K562 (cell line): ENCODE results near the gene SH3BP5. TPM values are rescaled to one million over a fixed set of nuclear protein-coding genes. Genes with fewer than 3 reads are reported as not detected.

Source experiments
- ARHGAP35 ChIP-seq: fragments of 450-650 bp; IDR thresholded peaks from 2 replicates; pipeline ENCODE4 v1.6.1; 2018; ENCODE audit not compliant: partially characterized antibody
- BCL6 ChIP-seq: fragments of 250-450 bp; sonication (Bioruptor Pico); IDR thresholded peaks from 2 replicates; pipeline ENCODE4 v1.4.0; 2020
- BRCA1 ChIP-seq, 2 experiments: fragments of 450-650 bp in 1 of 2; sonication (generic) in 1 of 2; formaldehyde crosslinking in 1 of 2; IDR thresholded peaks; 2 replicates each; pipeline versions ENCODE4 v1.5.0 to v1.6.1; 2017 to 2020; ENCODE audit warnings: mild to moderate bottlenecking in 1 of 2, missing genetic modification reagents in 1 of 2
- ETV6 ChIP-seq, 3 experiments: fragments of 150-350 bp in 1 of 3; sonication (generic) in 1 of 3; formaldehyde crosslinking in 1 of 3; IDR thresholded peaks; 2 replicates each; pipeline versions ENCODE4 v1.6.1 to v1.8.0; 2014 to 2022; ENCODE audit warnings: borderline replicate concordance in 2 of 3, low read depth in 2 of 3, antibody characterized with exemption in 1 of 3, low read length in 1 of 3, mild to moderate bottlenecking in 1 of 3, missing genetic modification reagents in 1 of 3
- MAZ ChIP-seq, 2 experiments: fragments of 450-650 bp in 1 of 2; sonication (generic) in 1 of 2; formaldehyde crosslinking; IDR thresholded peaks in 1 of 2; conservative IDR thresholded peaks in 1 of 2; 2 replicates each; pipeline versions ENCODE4 v1.4.0 to v1.5.0; 2020; ENCODE audit warnings: mild to moderate bottlenecking in 1 of 2, missing genetic modification reagents in 1 of 2
- NCOA2 ChIP-seq, 2 experiments: fragments of 450-650 bp; IDR thresholded peaks; 2 replicates each; pipeline ENCODE4 v1.6.1; 2018; ENCODE audit warnings: mild to moderate bottlenecking in 2 of 2, moderate library complexity in 1 of 2; ENCODE audit not compliant: partially characterized antibody in 2 of 2
- PRPF4 ChIP-seq: fragments of 200-400 bp; formaldehyde crosslinking; IDR thresholded peaks from one replicate; pipeline ENCODE4 v1.6.1; 2017; ENCODE audit warnings: low read length, low read depth, mild to moderate bottlenecking; ENCODE audit not compliant: insufficient read depth, poor library complexity, severe bottlenecking
- RHOXF2B ChIP-seq: fragments of 250-450 bp; sonication (Bioruptor Pico); conservative IDR thresholded peaks from 2 replicates; pipeline ENCODE4 v1.5.1; 2021
- SAP30 ChIP-seq: fragments of 200-600 bp; sonication (generic); IDR thresholded peaks from 2 replicates; pipeline ENCODE4 v1.6.1; 2012; ENCODE audit warnings: borderline replicate concordance, low read depth, mild to moderate bottlenecking, moderate library complexity, low read length, control low read depth, inconsistent platforms; ENCODE audit not compliant: insufficient read depth, poor library complexity, severe bottlenecking
- STAG1 ChIP-seq: sonication (generic); formaldehyde crosslinking; IDR thresholded peaks from 2 replicates; pipeline ENCODE4 v1.5.0; 2020; ENCODE audit warnings: missing genetic modification reagents, borderline replicate concordance
- ZNF124 ChIP-seq: sonication (generic); formaldehyde crosslinking; IDR thresholded peaks from 2 replicates; pipeline ENCODE4 v1.8.1; 2022; ENCODE audit warnings: missing genetic modification reagents
- ZNF3 ChIP-seq: fragments of 250-450 bp; sonication (Bioruptor Pico); IDR thresholded peaks from 2 replicates; pipeline ENCODE4 v1.5.0; 2021; ENCODE audit warnings: mild to moderate bottlenecking, moderate library complexity
- ZNF695 ChIP-seq: fragments of 450-650 bp; formaldehyde crosslinking; IDR thresholded peaks from 2 replicates; pipeline ENCODE4 v1.4.0; 2020; ENCODE audit warnings: mild to moderate bottlenecking, moderate library complexity
- polyA plus RNA-seq, 8 experiments: library from polyadenylated mRNA; depleted of rRNA in 4 of 8; stranded (reverse) in 5 of 8; unstranded in 3 of 8; fragments of >200 nt; fragmentation: Nextera tagmentation in 2 of 8; fragmentation: Illumina TruSeq in 1 of 8; extraction: Ambion mirVana in 2 of 8; extraction: Trizol in 1 of 8; gene quantifications; 2 replicates each; pipeline versions ENCODE4 v1.2.1 to v1.2.3, GENCODE V29; 2011 to 2014; ENCODE audit warnings: inconsistent platforms in 1 of 8, missing spikeins in 1 of 8
- total RNA-seq, 7 experiments: library from RNA; depleted of rRNA in 6 of 7; stranded (reverse); fragments of >200 nt in 6 of 7; fragmentation: Illumina TruSeq in 2 of 7; extraction: Trizol in 2 of 7; gene quantifications; 2 replicates each; pipeline versions ENCODE4 v1.2.1 to v1.2.3, GENCODE V29; 2011 to 2021; ENCODE audit warnings: low replicate concordance in 1 of 7
- TF ChIP-seq, protein P1 (sequence below): fragments of 150-350 bp; conservative IDR thresholded peaks from 2 replicates; pipeline ENCODE4 v1.6.1; 2014; ENCODE audit warnings: low read length
- TF ChIP-seq, protein P2 (sequence below): fragments of 450-650 bp; formaldehyde crosslinking; IDR thresholded peaks from 2 replicates; pipeline ENCODE4 v1.4.0; 2020; ENCODE audit warnings: mild to moderate bottlenecking, moderate library complexity
- TF ChIP-seq, protein P3 (sequence below): fragments of 250-450 bp; sonication (Bioruptor Pico); IDR thresholded peaks from 2 replicates; pipeline ENCODE4 v1.5.0; 2021; ENCODE audit warnings: mild to moderate bottlenecking, borderline replicate concordance
- TF ChIP-seq, protein P4 (sequence below), 3 experiments: IDR thresholded peaks in 2 of 3; conservative IDR thresholded peaks in 1 of 3; 2 replicates each; pipeline ENCODE4 v1.5.1; 2011 to 2012; ENCODE audit warnings: low read length in 3 of 3, mild to moderate bottlenecking in 3 of 3, control low read depth in 2 of 3, improper control_type of control experiment in 1 of 3, inconsistent platforms in 1 of 3, low read depth in 1 of 3, mixed read lengths in 1 of 3, moderate library complexity in 1 of 3; ENCODE audit not compliant: insufficient read depth in 2 of 3
- TF ChIP-seq, protein P5 (sequence below): sonication (generic); formaldehyde crosslinking; IDR thresholded peaks from 2 replicates; pipeline ENCODE4 v1.9.0; 2022; ENCODE audit warnings: mild to moderate bottlenecking, missing genetic modification reagents

SH3BP5 gene
- total and polyA plus RNA-seq, 9 of the 15 experiments (the other 6 are each of a cell fraction or from before 2014, with no cell fraction given), result 2.9 to 29.0 (median 14.9) TPM

GRCh38 chr3:15241341-15241740 lies 91.0 kb downstream of the SH3BP5 start (continued):
- TF ChIP-seq, protein P1, sequence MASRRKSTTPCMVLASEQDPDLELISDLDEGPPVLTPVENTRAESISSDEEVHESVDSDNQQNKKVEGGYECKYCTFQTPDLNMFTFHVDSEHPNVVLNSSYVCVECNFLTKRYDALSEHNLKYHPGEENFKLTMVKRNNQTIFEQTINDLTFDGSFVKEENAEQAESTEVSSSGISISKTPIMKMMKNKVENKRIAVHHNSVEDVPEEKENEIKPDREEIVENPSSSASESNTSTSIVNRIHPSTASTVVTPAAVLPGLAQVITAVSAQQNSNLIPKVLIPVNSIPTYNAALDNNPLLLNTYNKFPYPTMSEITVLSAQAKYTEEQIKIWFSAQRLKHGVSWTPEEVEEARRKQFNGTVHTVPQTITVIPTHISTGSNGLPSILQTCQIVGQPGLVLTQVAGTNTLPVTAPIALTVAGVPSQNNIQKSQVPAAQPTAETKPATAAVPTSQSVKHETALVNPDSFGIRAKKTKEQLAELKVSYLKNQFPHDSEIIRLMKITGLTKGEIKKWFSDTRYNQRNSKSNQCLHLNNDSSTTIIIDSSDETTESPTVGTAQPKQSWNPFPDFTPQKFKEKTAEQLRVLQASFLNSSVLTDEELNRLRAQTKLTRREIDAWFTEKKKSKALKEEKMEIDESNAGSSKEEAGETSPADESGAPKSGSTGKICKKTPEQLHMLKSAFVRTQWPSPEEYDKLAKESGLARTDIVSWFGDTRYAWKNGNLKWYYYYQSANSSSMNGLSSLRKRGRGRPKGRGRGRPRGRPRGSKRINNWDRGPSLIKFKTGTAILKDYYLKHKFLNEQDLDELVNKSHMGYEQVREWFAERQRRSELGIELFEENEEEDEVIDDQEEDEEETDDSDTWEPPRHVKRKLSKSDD, result no peak
- TF ChIP-seq BCL6 (no peak), ZNF124 (CRISPR knock-in tag) (no peak), RHOXF2B (CRISPR knock-in tag) (no peak), PRPF4 (no peak), SAP30 (no peak), ARHGAP35 (no peak), ZNF3 (CRISPR knock-in tag) (no peak), NCOA2 (IDR thresholded peaks at IDR 0.05; ENCODE audit: partially characterized antibody in 2 of 2) (no peak), ETV6 (IDR thresholded peaks at IDR 0.05; ENCODE audit: borderline replicate concordance in 1 of 2, low read depth in 2 of 2, low read length in 1 of 2) (no peak), ETV6 (CRISPR knock-in tag; IDR thresholded peaks at IDR 0.05; ENCODE audit: borderline replicate concordance) (no peak), MAZ (CRISPR knock-in tag; conservative IDR thresholded peaks at IDR 0.05 in 1 of 2, IDR thresholded peaks at IDR 0.05 in 1 of 2) (0 out of 4 replicates have a peak, but pooled peaks of 1 of the 2 experiments have one; percentile 18), BRCA1 (IDR thresholded peaks at IDR 0.05) (no peak), BRCA1 (CRISPR knock-in tag; IDR thresholded peaks at IDR 0.05) (no peak), STAG1 (CRISPR knock-in tag) (peak; percentile 43; the same call in 1 of the 2 replicates), ZNF695 (CRISPR knock-in tag) (no peak)
- TF ChIP-seq, protein P2, sequence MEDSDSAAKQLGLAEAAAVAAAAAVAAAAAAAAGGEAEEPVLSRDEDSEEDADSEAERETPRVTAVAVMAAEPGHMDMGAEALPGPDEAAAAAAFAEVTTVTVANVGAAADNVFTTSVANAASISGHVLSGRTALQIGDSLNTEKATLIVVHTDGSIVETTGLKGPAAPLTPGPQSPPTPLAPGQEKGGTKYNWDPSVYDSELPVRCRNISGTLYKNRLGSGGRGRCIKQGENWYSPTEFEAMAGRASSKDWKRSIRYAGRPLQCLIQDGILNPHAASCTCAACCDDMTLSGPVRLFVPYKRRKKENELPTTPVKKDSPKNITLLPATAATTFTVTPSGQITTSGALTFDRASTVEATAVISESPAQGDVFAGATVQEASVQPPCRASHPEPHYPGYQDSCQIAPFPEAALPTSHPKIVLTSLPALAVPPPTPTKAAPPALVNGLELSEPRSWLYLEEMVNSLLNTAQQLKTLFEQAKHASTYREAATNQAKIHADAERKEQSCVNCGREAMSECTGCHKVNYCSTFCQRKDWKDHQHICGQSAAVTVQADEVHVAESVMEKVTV (CRISPR knock-in tag), result peak; percentile 31; the same call in 1 of the 2 replicates
- TF ChIP-seq, protein P3, sequence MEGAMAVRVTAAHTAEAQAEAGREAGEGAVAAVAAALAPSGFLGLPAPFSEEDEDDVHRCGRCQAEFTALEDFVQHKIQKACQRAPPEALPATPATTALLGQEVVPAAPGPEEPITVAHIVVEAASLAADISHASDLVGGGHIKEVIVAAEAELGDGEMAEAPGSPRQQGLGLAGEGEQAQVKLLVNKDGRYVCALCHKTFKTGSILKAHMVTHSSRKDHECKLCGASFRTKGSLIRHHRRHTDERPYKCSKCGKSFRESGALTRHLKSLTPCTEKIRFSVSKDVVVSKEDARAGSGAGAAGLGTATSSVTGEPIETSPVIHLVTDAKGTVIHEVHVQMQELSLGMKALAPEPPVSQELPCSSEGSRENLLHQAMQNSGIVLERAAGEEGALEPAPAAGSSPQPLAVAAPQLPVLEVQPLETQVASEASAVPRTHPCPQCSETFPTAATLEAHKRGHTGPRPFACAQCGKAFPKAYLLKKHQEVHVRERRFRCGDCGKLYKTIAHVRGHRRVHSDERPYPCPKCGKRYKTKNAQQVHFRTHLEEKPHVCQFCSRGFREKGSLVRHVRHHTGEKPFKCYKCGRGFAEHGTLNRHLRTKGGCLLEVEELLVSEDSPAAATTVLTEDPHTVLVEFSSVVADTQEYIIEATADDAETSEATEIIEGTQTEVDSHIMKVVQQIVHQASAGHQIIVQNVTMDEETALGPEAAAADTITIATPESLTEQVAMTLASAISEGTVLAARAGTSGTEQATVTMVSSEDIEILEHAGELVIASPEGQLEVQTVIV (CRISPR knock-in tag), result no peak
- TF ChIP-seq, protein P4, sequence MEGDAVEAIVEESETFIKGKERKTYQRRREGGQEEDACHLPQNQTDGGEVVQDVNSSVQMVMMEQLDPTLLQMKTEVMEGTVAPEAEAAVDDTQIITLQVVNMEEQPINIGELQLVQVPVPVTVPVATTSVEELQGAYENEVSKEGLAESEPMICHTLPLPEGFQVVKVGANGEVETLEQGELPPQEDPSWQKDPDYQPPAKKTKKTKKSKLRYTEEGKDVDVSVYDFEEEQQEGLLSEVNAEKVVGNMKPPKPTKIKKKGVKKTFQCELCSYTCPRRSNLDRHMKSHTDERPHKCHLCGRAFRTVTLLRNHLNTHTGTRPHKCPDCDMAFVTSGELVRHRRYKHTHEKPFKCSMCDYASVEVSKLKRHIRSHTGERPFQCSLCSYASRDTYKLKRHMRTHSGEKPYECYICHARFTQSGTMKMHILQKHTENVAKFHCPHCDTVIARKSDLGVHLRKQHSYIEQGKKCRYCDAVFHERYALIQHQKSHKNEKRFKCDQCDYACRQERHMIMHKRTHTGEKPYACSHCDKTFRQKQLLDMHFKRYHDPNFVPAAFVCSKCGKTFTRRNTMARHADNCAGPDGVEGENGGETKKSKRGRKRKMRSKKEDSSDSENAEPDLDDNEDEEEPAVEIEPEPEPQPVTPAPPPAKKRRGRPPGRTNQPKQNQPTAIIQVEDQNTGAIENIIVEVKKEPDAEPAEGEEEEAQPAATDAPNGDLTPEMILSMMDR (IDR thresholded peaks at IDR 0.05 in 2 of 3, conservative IDR thresholded peaks at IDR 0.05 in 1 of 3; ENCODE audit: insufficient read depth in 2 of 3, low read depth in 1 of 3, low read length in 3 of 3), result peak; percentile 60 to 75 (median 66)
- TF ChIP-seq, protein P5, sequence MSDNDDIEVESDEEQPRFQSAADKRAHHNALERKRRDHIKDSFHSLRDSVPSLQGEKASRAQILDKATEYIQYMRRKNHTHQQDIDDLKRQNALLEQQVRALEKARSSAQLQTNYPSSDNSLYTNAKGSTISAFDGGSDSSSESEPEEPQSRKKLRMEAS (CRISPR knock-in tag), result no peak
